Sigmoid colon (tissue), 4 donors: ENCODE data around the gene BID.

ENCODE experiments used
- CTCF ChIP-seq, 4 experiments: fragments of 450-650 bp in 3 of 4; fragments of 200-600 bp in 1 of 4; IDR thresholded peaks; one replicate each; pipeline ENCODE4 v1.5.1; 2016 to 2019; ENCODE audit warnings: antibody characterized with exemption in 4 of 4, mild to moderate bottlenecking in 3 of 4, moderate library complexity in 2 of 4
- EP300 ChIP-seq, 4 donors: sonication (generic); formaldehyde crosslinking; IDR thresholded peaks; one replicate each; pipeline ENCODE4 v1.6.1; 2017; ENCODE audit warnings: antibody characterized with exemption in 4 of 4
- POLR2A ChIP-seq, 2 donors: fragments of 450-650 bp; IDR thresholded peaks; one replicate each; pipeline ENCODE4 v1.6.1; 2016; ENCODE audit warnings: antibody characterized with exemption in 2 of 2, mild to moderate bottlenecking in 2 of 2, moderate library complexity in 2 of 2
- POLR2AphosphoS5 ChIP-seq, 4 donors: sonication (generic); formaldehyde crosslinking; IDR thresholded peaks; one replicate each; pipeline ENCODE4 v1.6.1; 2017; ENCODE audit warnings: antibody characterized with exemption in 4 of 4

- TF ChIP-seq CTCF (IDR thresholded peaks at IDR 0.05) (no peak), EP300 (IDR thresholded peaks at IDR 0.05) (no peak), POLR2AphosphoS5 (IDR thresholded peaks at IDR 0.05) (no peak), POLR2A (IDR thresholded peaks at IDR 0.05) (no peak)
These were observed 79.5 kb downstream of the BID start for GRCh38 chr22:17694752-17695151.
